Activated T-cell treated with anti-CD3 and anti-CD28 coated beads, Interleukin-2, amount 50 U/mL, for 72 hours (primary cell): ENCODE results near the gene WNT9A. TPM values are rescaled to one million over a fixed set of nuclear protein-coding genes. Genes with fewer than 3 reads are reported as not detected.

Source experiments
- ATAC-seq, 2 donors: fragments of 150-1000 bp; cut with Tn5 transposase; replicated peaks in 1 of 2; 2 replicates each; pipeline ENCODE4 v1.10.0; 2021; ENCODE audit warnings: moderate library complexity in 2 of 2, mild to moderate bottlenecking in 1 of 2
- DNase-seq, 2 donors: peaks; one replicate each; pipeline ENCODE4 v3.0.0; 2021 to 2022; ENCODE audit warnings: mixed read lengths in 1 of 2
- H3K27ac Mint-ChIP-seq: one replicate; pipeline ENCODE4 v1.8.0; 2022; ENCODE audit warnings: mild to moderate bottlenecking, moderate library complexity, mixed read lengths
- H3K27me3 Mint-ChIP-seq: one replicate; pipeline ENCODE4 v1.8.0; 2022; ENCODE audit warnings: low read depth, mixed read lengths
- H3K36me3 Mint-ChIP-seq, 2 donors: one replicate each; pipeline ENCODE4 v1.8.0; 2022; ENCODE audit warnings: mixed read lengths in 2 of 2, mild to moderate bottlenecking in 1 of 2; ENCODE audit not compliant: insufficient read depth in 2 of 2
- H3K4me1 Mint-ChIP-seq: one replicate; pipeline ENCODE4 v1.8.0; 2022; ENCODE audit warnings: low read depth, mixed read lengths
- H3K4me3 Mint-ChIP-seq, 2 donors: one replicate each; pipeline ENCODE4 v1.8.0; 2022; ENCODE audit warnings: mild to moderate bottlenecking in 2 of 2, mixed read lengths in 2 of 2, moderate library complexity in 2 of 2
- H3K9me3 Mint-ChIP-seq, 2 donors: one replicate each; pipeline ENCODE4 v1.8.0; 2022; ENCODE audit warnings: mixed read lengths in 2 of 2
- total RNA-seq, 2 donors: library from RNA; stranded (reverse); gene quantifications; one replicate each; pipeline ENCODE4 v1.2.3, GENCODE V29; 2022

WNT9A gene
- total RNA-seq, 2 donors from 2014 or later, result 0.28 TPM; not detected in 1

DNA sequence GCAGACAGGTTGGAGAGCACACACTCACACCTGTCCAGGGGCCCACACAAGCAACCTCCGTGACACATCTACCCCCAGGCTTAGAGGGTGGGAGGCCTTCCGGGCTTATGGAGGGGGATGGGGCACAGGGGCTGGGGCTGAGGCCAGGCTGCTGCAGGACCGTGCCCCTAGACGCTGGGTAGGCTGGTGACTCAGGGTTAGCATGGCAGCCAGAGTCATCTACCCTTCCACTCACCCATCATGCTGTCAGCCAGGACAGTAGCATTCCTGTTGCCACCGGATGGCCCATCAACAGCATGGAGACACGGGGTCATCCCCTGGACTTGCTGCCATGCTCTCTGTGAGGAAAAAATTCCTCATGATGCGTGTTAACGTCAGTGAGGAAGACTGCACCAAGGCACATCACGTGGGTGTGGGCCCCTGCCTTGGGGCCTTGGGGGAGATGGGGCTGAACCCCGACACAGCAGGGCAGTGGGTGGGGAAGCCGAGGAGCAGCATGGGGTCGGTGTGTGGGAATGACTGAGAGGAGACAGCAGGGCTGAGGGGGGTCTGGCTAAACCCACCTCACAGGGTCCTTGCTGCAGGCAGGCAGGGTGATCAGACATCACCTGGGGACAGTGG, 52.8 kb downstream of the WNT9A start:
- DNase-seq (no peak), ATAC-seq (no peak)
- no peak overlapping the region for H3K4me3 Mint-ChIP-seq
- no peaks in the 10 kb centered on the region for H3K9me3 Mint-ChIP-seq
- no peak overlapping the region for H3K27ac Mint-ChIP-seq
- no peaks in the 10 kb centered on the region for H3K36me3 Mint-ChIP-seq
- H3K4me1 Mint-ChIP-seq, result no peaks in the 10 kb centered on the region
- H3K27me3 Mint-ChIP-seq, result no peaks in the 10 kb centered on the region

DNA sequence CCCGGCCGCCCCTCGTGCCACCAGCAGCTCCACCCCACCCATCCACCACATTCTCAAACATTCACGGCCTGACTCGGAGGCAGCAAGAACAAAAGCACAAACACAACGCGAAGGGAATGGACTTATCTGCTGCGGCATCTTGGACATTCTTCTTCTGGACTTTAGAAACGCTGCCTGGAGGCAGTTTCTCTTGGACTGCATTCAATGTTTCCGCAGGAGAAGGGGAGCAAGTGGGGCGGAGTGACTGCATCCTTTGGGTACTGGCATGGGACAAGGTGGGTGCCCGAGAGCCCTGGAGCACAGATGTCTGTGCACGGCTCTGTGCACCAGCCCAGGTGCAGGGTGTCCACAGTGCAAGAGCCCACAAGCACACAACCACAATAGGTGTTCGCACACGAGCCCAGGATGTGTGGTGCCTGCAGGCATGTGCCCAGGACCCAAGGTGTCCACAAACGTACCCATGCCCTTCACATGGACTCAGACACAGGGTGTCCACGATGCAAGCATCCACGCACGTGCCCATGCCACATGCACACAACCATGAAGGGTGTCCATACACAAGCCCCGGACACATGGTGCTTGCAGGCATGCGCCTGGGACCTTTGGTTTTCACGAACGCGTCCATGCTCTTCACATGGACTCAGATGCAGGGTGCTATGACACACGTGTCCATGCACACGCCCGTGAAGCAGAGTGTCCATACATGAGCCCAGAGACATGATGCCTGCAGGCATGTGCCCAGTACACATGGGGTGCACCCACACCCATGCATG, 53.6 kb downstream of the WNT9A start:
- ATAC-seq (no peak), DNase-seq (no peak)
- Mint-ChIP-seq H3K36me3 (no peaks in the 10 kb centered on the region), H3K4me1 (no peaks in the 10 kb centered on the region), H3K9me3 (no peaks in the 10 kb centered on the region), H3K27ac (no peak overlapping the region), H3K4me3 (no peak overlapping the region), H3K27me3 (no peaks in the 10 kb centered on the region)

DNA sequence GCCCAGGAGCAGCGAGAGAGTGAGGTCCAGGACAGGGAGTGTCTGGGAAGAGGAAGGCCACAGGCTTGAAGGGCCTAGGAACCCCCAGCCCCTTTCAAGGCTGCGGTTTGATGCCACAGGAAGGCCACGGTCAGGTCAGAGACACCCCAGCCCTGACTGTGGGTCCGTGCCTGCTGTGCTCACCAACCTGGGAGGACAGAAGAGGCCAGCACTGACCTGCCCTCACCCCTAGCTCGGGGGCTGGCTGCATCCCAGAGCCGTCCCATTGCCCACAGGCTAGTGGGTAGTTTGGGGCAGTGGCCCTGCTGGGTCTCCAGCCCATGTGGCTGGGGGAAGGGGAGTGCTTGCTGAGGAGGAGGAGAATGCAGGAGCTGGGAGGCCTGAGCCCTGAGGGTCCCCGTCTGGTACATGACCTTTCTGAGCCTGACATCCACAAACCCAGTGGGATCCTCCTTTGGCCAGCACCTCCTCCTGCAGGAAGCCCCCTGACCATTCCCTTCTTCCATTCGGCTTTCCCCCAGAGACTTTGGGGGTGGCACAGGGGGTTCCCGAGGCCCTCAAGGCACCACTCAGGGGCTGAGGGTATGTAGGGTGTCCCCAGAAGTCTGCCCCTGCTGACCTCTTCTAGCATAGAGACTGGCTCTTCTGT, 54.3 kb downstream of the WNT9A start:
- Mint-ChIP-seq H3K9me3 (no peaks in the 10 kb centered on the region), H3K36me3 (no peaks in the 10 kb centered on the region), H3K4me3 (no peak overlapping the region), H3K27me3 (no peaks in the 10 kb centered on the region), H3K4me1 (no peaks in the 10 kb centered on the region), H3K27ac (no peak overlapping the region)
- ATAC-seq (no peak), DNase-seq (no peak)

DNA sequence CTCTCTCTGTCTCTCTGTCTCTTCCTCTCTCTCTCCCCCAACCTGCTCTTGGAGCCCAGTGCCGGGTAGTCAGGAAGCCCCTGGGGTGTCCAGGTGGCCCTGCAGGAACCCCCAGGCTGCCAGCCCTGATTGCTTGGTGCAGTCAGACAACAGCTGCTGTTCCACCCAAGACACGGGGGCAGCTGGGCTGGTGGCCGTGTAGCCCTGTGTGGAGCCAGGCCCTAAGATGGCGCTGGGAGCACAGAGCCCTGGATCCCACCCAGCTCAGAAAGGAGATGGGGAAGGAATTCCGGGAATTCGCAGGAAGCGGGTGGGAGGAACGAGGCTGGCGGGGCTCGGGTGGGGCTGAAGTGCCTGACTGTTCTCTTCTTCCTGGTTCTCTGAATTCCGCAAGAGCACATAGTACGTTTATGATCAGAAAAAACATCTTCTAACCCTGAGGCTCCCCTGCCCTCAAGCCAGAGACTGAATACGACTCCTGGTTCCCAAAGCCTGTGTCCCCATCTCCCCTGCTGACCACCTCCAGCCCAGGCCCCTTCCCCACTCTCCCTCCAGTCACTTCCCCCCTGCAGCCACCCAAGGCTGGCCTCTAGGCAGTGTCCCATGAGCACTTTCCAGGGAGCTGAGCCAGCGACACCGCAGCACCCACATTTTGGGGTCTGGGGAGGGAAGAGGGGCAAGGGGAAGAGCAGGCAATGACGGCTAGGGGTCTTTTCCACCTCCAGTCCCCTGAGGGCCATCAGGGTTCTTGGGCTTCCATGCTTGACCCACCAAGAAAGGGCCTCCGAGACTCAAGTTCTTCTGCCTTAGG, 55.0 kb downstream of the WNT9A start:
- no peaks in the 10 kb centered on the region for H3K9me3 Mint-ChIP-seq
- no peak for DNase-seq

DNA sequence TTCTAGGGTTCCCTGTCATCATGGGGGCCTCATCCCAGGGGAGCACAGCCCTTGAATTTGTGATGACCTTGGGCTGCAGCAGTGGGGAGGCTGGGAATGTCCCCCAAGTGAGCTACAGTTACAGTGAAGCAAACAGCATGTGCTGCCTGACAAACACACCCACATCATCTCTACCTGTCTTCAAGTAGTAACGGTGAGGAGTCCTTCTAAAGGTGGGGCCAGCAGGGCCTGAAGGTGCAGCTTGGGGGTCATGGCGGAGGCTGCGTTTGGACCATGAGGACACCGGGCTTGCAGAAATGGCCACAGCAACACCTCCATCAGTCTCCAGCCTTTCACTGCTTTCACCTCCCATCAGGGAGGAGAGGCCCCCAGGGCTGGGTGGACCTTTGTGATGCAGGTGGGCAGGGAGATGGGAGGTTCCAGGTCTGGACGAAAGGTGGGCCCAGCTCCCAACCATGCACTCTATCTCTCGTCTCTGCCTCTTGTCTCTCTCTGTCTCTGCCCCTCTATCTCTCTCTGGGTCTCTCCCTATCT, 55.7 kb downstream of the WNT9A start:
- Mint-ChIP-seq H3K4me1 (peaks cover 4% of the 10 kb centered on the region), H3K36me3 (no peaks in the 10 kb centered on the region), H3K27me3 (no peaks in the 10 kb centered on the region), H3K27ac (no peak overlapping the region), H3K4me3 (no peak overlapping the region), H3K9me3 (no peaks in the 10 kb centered on the region)
- no peak for ATAC-seq
- no peak for DNase-seq

More for the DNA sequence above, 55.0 kb downstream of the WNT9A start:
- H3K4me3 Mint-ChIP-seq, result no peak overlapping the region
- H3K36me3 Mint-ChIP-seq, result no peaks in the 10 kb centered on the region
- H3K4me1 Mint-ChIP-seq, result peaks cover 4% of the 10 kb centered on the region
- H3K27me3 Mint-ChIP-seq, result no peaks in the 10 kb centered on the region
- ATAC-seq, result no peak
- no peak overlapping the region for H3K27ac Mint-ChIP-seq

DNA sequence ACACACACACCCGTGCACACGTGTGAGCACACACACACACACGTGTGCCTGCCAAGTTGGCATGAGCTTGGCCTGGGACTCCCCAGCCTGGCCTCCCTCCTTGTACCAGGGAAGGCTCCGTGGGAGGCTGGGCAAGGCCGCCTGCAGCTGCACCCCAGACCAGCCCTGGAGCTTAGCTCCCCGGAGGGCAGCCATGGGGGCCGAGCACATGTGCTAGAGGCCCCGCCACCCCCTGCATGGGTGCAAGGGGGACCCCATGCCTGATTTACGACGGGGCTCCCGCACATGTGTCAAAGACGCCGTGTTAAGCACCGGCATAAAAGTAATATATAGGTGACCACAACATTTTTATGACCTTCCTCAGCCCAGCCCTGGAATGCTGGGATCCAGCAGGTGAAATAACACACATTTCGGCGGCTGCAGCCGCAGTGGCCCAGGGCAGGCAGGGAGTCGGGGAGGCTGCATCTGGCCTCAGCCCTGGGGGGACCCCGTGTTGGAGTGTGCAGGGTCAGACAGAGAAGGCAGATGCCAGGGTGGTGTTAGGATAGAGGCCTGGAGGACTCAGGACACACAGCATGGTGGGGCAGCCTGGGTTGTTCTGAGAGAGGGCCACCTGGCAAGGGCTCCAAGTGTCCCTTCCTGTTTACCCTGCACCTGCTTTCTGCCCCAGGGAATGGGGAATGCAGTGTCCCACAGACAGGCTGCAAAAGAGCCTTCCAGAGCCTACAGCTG, 56.3 kb downstream of the WNT9A start:
- DNase-seq, result no peak

DNA sequence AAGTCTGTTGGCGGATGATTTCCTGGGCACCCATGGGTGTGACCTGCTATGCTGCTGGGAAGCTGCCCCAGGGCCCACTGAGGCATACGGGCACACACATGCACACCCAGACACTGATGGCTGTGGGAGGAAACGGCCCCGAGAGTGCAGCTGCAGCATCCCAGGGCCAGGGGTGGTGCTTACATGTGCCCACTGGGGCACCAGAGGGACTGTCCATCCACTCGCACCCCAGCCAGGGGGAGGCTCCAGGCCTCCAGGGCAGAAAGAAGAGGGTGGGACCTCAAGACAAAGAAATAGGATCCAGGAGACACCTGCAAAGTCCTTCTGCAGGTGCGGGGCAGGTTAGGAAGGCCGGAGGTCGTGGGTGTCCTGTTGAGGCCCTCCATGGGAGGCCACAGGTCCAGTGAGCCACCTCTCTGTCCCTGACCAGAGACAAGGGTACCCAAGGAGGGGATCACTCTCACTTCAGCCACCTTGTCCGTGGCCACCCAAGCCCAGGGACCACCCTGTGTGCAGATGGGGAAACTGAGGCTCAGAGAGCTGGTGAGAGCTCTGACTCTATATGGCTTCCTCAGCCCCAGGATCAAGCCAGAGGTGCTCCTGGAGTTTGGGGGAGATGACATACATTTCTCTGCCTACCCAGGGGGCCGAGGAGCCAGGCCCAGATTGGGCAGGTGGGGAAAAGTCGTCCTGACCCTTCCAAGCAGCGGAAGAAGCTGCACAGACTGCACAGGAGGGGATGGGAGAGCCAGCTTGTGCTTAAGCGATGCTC, 57.1 kb downstream of the WNT9A start:
- Mint-ChIP-seq H3K4me1 (peaks cover 8% of the 10 kb centered on the region), H3K9me3 (no peaks in the 10 kb centered on the region), H3K36me3 (no peaks in the 10 kb centered on the region), H3K4me3 (no peak overlapping the region), H3K27me3 (no peaks in the 10 kb centered on the region), H3K27ac (no peak overlapping the region)
- ATAC-seq (no peak), DNase-seq (no peak)

More for the DNA sequence above, 56.3 kb downstream of the WNT9A start:
- no peak for ATAC-seq
- Mint-ChIP-seq H3K27me3 (no peaks in the 10 kb centered on the region), H3K36me3 (no peaks in the 10 kb centered on the region), H3K4me1 (peaks cover 4% of the 10 kb centered on the region), H3K27ac (no peak overlapping the region), H3K9me3 (no peaks in the 10 kb centered on the region), H3K4me3 (no peak overlapping the region)

DNA sequence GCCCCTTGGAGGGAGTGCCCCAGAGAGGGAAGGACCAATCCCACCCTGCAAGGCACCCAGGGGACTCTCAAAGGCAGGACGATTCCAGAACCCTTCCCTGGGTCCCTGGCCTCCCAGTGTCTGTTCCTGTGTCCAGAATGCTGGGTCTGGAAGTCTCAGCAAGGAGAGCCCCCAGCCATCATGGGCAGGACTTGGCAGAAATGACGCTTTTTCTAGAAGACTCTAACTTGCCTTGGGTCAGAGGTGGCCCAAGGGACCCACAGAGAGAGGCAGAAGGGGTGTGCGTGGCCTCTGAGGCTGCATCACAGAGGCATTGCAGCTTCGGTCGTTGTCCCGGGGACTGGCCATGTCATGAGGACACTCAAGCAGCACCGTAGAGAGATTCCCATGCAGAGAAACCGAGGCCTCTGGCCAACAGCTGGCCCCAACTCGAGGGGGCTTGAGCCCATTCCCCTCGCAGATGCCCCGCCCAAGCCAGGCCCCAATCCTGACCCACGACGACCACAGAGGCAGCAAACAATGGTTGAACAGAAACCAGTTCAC, 57.8 kb downstream of the WNT9A start:
- peaks cover 12% of the 10 kb centered on the region for H3K4me1 Mint-ChIP-seq
- DNase-seq (no peak), ATAC-seq (no peak)
- H3K27ac Mint-ChIP-seq, result no peak overlapping the region
- no peaks in the 10 kb centered on the region for H3K36me3 Mint-ChIP-seq
- H3K9me3 Mint-ChIP-seq, result no peaks in the 10 kb centered on the region
- no peaks in the 10 kb centered on the region for H3K27me3 Mint-ChIP-seq
- H3K4me3 Mint-ChIP-seq, result no peak overlapping the region

DNA sequence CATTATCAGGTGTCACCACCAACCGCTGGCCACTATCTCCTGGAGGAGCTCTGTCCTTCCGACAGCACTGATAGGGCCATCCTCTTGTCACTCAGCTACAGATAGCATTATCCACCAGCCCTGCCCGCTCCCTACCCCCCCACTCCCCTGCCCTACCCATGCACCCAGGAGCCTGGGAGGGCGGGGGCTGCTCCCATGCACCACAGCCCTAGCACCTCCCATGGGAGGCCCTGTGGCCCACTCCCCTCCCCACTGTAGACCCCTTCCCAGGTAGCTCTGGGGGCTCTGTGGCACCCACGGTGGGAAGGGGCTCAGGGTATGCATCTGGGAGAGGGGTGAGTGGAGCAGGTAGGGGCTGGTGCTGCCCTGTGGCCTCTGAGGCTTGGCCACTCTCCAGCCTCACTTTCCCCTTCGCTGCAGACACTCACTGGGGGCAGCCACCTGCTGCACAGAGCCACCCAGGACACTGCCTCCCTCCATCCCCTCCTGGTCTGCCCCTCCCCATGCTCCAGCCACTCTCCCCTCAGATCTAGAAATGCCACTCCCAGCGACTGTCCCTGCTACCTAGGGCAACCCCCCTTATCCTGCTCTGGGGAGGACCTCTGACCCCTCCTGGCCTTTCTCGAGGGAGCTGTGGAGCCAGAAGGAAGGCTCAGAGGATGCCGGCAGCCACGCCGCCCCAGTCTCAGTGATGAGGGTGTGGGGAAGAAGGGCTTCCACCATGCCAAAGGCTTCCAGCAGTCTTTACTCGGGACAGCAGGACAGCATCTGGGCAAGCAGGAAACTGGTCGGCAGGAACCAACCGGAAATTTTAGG, 58.5 kb downstream of the WNT9A start:
- H3K4me3 Mint-ChIP-seq, result no peak overlapping the region
- no peak overlapping the region for H3K27ac Mint-ChIP-seq
- ATAC-seq (no peak), DNase-seq (no peak)
- H3K9me3 Mint-ChIP-seq, result no peaks in the 10 kb centered on the region
- H3K36me3 Mint-ChIP-seq, result no peaks in the 10 kb centered on the region
- peaks cover 12% of the 10 kb centered on the region for H3K4me1 Mint-ChIP-seq
- H3K27me3 Mint-ChIP-seq, result no peaks in the 10 kb centered on the region

DNA sequence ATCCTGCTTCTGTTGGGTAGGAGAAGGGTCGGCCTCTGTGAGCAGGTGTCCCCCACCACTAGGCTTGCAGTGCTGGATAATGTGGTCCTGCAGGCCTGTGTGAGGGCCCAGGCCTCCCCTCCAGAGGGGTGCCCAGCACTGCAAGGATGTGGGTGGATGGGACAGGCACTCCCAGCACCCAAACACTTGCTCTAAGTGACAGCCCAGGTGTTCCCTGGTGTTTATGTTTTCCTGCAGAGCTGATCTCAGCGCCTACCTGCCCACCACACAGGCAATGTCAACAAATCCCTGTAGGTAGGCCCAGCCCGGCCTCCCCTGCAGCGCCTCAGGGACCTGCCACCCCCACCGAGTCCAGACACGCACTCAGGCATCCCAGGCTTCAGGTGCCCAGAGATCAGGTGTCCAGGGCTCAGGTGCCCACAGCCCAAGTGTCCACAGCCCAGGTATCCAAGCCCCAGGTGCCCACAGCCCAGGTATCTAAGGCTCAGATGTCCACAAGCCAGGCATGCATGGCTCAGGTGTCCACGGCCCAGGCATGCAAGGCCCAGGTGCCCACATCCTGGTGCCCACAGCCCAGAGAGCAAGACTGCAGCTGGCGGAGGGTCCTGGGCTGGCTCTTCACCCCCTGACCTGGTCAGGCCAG, 59.2 kb downstream of the WNT9A start:
- ATAC-seq (no peak), DNase-seq (no peak)
- Mint-ChIP-seq H3K36me3 (no peaks in the 10 kb centered on the region), H3K27ac (no peak overlapping the region), H3K27me3 (no peaks in the 10 kb centered on the region), H3K4me3 (no peak overlapping the region), H3K4me1 (peaks cover 12% of the 10 kb centered on the region), H3K9me3 (no peaks in the 10 kb centered on the region)
